ENCODE results near the gene BABAM2.

Gene BABAM2

DNA sequence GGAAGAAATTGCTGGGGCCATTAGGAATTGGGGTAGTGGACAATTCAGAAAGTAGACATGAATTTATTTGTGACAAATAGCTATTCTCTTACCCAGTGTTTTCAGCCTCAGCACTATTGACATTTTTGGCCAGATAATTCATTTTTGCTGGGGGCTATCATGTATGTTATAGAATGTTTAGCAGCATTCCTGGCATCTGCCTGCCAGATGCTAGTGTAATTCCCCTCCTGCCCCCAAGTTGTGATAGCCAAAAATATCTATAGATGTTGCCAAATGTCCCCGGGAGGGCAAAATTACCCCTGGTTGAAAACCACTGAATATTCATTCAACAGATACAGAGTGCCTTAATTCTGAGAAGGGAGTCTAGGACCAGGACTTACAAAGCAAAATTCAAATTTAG, 183.6 kb downstream of the BABAM2 start:
- H3K9me3 ChIP-seq (ENCODE audit: control insufficient read depth, insufficient read depth, low read depth, low read length) = no peaks in the 10 kb centered on the region
- H3K4me3 ChIP-seq (ENCODE audit: low read depth, low read length) = no peak overlapping the region
- no peaks in the 10 kb centered on the region for H3K36me3 ChIP-seq (ENCODE audit: control insufficient read depth in 2 of 2, insufficient read depth in 1 of 2, low read length in 2 of 2)
- ChIA-PET CTCF (no interaction called here), POLR2A (no interaction called here)
- H3K27ac ChIP-seq (ENCODE audit: extremely low read depth, low read depth, low read length) = no peak overlapping the region
- 0 out of 2 replicates have a peak, but pooled peaks cover 5% of the 10 kb centered on the region for H3K4me1 ChIP-seq (ENCODE audit: control insufficient read depth, insufficient read depth, low read length)
- no peak for TF ChIP-seq IKZF3 (tag by site-specific recombination; IDR thresholded peaks at IDR 0.05)
- TF ChIP-seq ZNF514 (tag by site-specific recombination; IDR thresholded peaks at IDR 0.05) = no peak
- TF ChIP-seq GLI2 (tag by site-specific recombination; IDR thresholded peaks at IDR 0.05; ENCODE audit: borderline replicate concordance, low read depth) = no peak
- TF ChIP-seq ZBTB20 (tag by site-specific recombination; IDR thresholded peaks at IDR 0.05) = no peak
- TF ChIP-seq, protein P1, sequence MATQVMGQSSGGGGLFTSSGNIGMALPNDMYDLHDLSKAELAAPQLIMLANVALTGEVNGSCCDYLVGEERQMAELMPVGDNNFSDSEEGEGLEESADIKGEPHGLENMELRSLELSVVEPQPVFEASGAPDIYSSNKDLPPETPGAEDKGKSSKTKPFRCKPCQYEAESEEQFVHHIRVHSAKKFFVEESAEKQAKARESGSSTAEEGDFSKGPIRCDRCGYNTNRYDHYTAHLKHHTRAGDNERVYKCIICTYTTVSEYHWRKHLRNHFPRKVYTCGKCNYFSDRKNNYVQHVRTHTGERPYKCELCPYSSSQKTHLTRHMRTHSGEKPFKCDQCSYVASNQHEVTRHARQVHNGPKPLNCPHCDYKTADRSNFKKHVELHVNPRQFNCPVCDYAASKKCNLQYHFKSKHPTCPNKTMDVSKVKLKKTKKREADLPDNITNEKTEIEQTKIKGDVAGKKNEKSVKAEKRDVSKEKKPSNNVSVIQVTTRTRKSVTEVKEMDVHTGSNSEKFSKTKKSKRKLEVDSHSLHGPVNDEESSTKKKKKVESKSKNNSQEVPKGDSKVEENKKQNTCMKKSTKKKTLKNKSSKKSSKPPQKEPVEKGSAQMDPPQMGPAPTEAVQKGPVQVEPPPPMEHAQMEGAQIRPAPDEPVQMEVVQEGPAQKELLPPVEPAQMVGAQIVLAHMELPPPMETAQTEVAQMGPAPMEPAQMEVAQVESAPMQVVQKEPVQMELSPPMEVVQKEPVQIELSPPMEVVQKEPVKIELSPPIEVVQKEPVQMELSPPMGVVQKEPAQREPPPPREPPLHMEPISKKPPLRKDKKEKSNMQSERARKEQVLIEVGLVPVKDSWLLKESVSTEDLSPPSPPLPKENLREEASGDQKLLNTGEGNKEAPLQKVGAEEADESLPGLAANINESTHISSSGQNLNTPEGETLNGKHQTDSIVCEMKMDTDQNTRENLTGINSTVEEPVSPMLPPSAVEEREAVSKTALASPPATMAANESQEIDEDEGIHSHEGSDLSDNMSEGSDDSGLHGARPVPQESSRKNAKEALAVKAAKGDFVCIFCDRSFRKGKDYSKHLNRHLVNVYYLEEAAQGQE (tag by site-specific recombination; IDR thresholded peaks at IDR 0.05) = no peak
- no peak for TF ChIP-seq ZNF223 (tag by site-specific recombination; IDR thresholded peaks at IDR 0.05)

DNA sequence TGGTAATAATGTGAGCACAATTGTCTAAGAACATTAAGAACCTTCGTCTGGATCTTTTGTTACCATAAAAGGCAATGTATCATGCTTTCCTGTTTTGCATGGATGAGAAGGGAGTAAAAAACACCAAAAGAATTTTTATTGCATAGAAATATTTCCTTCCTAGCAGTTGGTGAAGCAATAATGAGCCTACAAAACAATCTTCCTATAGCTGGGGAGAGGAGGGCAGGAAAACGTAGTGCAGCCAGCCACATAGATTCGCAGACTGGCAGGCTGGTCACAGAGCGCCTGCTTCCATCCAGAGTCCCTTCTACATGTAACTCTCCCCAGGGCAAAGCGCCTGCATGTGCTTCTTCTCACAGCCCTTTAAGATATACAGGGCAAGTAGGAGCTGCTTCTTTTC, 190.4 kb downstream of the BABAM2 start:
- CTCF ChIA-PET = no interaction called here
- Histone ChIP-seq H3K36me3 (ENCODE audit: control insufficient read depth in 2 of 2, insufficient read depth in 1 of 2, low read length in 2 of 2) (no peaks in the 10 kb centered on the region), H3K9me3 (ENCODE audit: control insufficient read depth, insufficient read depth, low read depth, low read length) (no peaks in the 10 kb centered on the region), H3K4me1 (ENCODE audit: control insufficient read depth, insufficient read depth, low read length) (peaks cover 10% of the 10 kb centered on the region; the same call in 1 of the 2 replicates), H3K4me3 (ENCODE audit: low read depth, low read length) (no peak overlapping the region), H3K27ac (ENCODE audit: extremely low read depth, low read depth, low read length) (no peak overlapping the region)
- POLR2A ChIA-PET = no interaction called here
- TF ChIP-seq, protein P2, sequence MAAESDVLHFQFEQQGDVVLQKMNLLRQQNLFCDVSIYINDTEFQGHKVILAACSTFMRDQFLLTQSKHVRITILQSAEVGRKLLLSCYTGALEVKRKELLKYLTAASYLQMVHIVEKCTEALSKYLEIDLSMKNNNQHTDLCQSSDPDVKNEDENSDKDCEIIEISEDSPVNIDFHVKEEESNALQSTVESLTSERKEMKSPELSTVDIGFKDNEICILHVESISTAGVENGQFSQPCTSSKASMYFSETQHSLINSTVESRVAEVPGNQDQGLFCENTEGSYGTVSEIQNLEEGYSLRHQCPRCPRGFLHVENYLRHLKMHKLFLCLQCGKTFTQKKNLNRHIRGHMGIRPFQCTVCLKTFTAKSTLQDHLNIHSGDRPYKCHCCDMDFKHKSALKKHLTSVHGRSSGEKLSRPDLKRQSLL (tag by site-specific recombination; IDR thresholded peaks at IDR 0.05) = no peak
- TF ChIP-seq ZBTB17 (tag by site-specific recombination; IDR thresholded peaks at IDR 0.05) = 0 out of 2 replicates have a peak, but pooled peaks have one; percentile 12

DNA sequence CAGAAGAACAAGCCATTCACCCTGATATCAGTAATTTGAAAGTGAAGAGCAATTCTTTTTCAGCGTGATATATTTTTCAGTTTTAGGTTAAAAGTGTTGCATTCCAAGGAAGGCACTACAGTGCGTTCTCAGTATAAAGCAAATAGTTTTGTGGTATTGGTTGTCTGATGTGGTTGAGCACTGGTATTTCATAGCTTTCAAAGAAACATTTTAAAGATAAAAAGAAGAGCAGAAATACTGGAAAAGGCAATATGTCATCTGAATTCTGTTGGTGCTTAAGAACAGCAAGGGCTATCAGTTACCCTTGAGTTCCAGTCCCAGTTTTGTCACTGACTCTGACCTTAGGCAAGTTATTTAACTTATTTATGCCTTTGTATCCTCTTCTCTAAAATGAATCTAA, 191.6 kb downstream of the BABAM2 start:
- Histone ChIP-seq H3K9me3 (ENCODE audit: control insufficient read depth, insufficient read depth, low read depth, low read length) (no peaks in the 10 kb centered on the region), H3K4me3 (ENCODE audit: low read depth, low read length) (no peak overlapping the region), H3K27ac (ENCODE audit: extremely low read depth, low read depth, low read length) (no peak overlapping the region), H3K4me1 (ENCODE audit: control insufficient read depth, insufficient read depth, low read length) (peaks cover 10% of the 10 kb centered on the region; the same call in 1 of the 2 replicates), H3K36me3 (ENCODE audit: control insufficient read depth in 2 of 2, insufficient read depth in 1 of 2, low read length in 2 of 2) (no peaks in the 10 kb centered on the region)
- CTCF ChIA-PET = no interaction called here
- TF ChIP-seq ZNF777 (tag by site-specific recombination; IDR thresholded peaks at IDR 0.05; ENCODE audit: borderline replicate concordance) = no peak
- no peak for TF ChIP-seq ZNF211 (tag by site-specific recombination; IDR thresholded peaks at IDR 0.05; ENCODE audit: low read depth)
- no peak for TF ChIP-seq TCF7L2 (IDR thresholded peaks at IDR 0.05; ENCODE audit: borderline replicate concordance, low read depth, low read length)
- no peak for TF ChIP-seq ZFP37 (tag by site-specific recombination; IDR thresholded peaks at IDR 0.05)
- TF ChIP-seq ZBTB7A (tag by site-specific recombination; IDR thresholded peaks at IDR 0.05; ENCODE audit: low read depth) = no peak
- TF ChIP-seq, protein P3, sequence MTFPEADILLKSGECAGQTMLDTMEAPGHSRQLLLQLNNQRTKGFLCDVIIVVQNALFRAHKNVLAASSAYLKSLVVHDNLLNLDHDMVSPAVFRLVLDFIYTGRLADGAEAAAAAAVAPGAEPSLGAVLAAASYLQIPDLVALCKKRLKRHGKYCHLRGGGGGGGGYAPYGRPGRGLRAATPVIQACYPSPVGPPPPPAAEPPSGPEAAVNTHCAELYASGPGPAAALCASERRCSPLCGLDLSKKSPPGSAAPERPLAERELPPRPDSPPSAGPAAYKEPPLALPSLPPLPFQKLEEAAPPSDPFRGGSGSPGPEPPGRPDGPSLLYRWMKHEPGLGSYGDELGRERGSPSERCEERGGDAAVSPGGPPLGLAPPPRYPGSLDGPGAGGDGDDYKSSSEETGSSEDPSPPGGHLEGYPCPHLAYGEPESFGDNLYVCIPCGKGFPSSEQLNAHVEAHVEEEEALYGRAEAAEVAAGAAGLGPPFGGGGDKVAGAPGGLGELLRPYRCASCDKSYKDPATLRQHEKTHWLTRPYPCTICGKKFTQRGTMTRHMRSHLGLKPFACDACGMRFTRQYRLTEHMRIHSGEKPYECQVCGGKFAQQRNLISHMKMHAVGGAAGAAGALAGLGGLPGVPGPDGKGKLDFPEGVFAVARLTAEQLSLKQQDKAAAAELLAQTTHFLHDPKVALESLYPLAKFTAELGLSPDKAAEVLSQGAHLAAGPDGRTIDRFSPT (tag by site-specific recombination; IDR thresholded peaks at IDR 0.05) = no peak
- no peak for TF ChIP-seq ZNF660 (tag by site-specific recombination; IDR thresholded peaks at IDR 0.05)
- no peak for TF ChIP-seq GLIS1 (tag by site-specific recombination; IDR thresholded peaks at IDR 0.05)
- no peak for TF ChIP-seq YY1 (tag by site-specific recombination; IDR thresholded peaks at IDR 0.05)
- TF ChIP-seq, protein P4, sequence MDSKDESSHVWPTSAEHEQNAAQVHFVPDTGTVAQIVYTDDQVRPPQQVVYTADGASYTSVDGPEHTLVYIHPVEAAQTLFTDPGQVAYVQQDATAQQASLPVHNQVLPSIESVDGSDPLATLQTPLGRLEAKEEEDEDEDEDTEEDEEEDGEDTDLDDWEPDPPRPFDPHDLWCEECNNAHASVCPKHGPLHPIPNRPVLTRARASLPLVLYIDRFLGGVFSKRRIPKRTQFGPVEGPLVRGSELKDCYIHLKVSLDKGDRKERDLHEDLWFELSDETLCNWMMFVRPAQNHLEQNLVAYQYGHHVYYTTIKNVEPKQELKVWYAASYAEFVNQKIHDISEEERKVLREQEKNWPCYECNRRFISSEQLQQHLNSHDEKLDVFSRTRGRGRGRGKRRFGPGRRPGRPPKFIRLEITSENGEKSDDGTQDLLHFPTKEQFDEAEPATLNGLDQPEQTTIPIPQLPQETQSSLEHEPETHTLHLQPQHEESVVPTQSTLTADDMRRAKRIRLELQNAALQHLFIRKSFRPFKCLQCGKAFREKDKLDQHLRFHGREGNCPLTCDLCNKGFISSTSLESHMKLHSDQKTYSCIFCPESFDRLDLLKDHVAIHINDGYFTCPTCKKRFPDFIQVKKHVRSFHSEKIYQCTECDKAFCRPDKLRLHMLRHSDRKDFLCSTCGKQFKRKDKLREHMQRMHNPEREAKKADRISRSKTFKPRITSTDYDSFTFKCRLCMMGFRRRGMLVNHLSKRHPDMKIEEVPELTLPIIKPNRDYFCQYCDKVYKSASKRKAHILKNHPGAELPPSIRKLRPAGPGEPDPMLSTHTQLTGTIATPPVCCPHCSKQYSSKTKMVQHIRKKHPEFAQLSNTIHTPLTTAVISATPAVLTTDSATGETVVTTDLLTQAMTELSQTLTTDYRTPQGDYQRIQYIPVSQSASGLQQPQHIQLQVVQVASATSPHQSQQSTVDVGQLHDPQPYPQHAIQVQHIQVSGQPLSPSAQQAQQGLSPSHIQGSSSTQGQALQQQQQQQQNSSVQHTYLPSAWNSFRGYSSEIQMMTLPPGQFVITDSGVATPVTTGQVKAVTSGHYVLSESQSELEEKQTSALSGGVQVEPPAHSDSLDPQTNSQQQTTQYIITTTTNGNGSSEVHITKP (tag by site-specific recombination; IDR thresholded peaks at IDR 0.05) = no peak
- TF ChIP-seq ZNF558 (tag by site-specific recombination; IDR thresholded peaks at IDR 0.05) = no peak
- POLR2A ChIA-PET = no interaction called here
